22Rv1 (cell line): ENCODE data around the gene NFKB1.

Source experiments
- ZFX ChIP-seq: fragments of 450-650 bp; IDR thresholded peaks from 2 replicates; pipeline ENCODE4 v1.6.1; 2017; ENCODE audit warnings: antibody characterized with exemption, borderline replicate concordance
- TF ChIP-seq, protein P1 (sequence below): fragments of 450-650 bp; IDR thresholded peaks from 2 replicates; pipeline ENCODE4 v1.5.1; 2017; ENCODE audit warnings: mild to moderate bottlenecking

- TF ChIP-seq, protein P1, sequence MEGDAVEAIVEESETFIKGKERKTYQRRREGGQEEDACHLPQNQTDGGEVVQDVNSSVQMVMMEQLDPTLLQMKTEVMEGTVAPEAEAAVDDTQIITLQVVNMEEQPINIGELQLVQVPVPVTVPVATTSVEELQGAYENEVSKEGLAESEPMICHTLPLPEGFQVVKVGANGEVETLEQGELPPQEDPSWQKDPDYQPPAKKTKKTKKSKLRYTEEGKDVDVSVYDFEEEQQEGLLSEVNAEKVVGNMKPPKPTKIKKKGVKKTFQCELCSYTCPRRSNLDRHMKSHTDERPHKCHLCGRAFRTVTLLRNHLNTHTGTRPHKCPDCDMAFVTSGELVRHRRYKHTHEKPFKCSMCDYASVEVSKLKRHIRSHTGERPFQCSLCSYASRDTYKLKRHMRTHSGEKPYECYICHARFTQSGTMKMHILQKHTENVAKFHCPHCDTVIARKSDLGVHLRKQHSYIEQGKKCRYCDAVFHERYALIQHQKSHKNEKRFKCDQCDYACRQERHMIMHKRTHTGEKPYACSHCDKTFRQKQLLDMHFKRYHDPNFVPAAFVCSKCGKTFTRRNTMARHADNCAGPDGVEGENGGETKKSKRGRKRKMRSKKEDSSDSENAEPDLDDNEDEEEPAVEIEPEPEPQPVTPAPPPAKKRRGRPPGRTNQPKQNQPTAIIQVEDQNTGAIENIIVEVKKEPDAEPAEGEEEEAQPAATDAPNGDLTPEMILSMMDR: no peak
- TF ChIP-seq ZFX: no peak
Measured at GRCh38 chr4:102497986-102498385, 3.2 kb upstream of the NFKB1 start.
